Measurements from ENCODE around the gene HMGCS2.

The HMGCS2 gene

GRCh38 chr1:119744598-119744942 is 24.1 kb downstream of the HMGCS2 start:
- TF ChIP-seq, protein P1, sequence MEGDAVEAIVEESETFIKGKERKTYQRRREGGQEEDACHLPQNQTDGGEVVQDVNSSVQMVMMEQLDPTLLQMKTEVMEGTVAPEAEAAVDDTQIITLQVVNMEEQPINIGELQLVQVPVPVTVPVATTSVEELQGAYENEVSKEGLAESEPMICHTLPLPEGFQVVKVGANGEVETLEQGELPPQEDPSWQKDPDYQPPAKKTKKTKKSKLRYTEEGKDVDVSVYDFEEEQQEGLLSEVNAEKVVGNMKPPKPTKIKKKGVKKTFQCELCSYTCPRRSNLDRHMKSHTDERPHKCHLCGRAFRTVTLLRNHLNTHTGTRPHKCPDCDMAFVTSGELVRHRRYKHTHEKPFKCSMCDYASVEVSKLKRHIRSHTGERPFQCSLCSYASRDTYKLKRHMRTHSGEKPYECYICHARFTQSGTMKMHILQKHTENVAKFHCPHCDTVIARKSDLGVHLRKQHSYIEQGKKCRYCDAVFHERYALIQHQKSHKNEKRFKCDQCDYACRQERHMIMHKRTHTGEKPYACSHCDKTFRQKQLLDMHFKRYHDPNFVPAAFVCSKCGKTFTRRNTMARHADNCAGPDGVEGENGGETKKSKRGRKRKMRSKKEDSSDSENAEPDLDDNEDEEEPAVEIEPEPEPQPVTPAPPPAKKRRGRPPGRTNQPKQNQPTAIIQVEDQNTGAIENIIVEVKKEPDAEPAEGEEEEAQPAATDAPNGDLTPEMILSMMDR (IDR thresholded peaks at IDR 0.05; ENCODE audit: low read depth, low read length, missing control alignments): no peak
- DNase-seq (ENCODE audit: low read depth): no peak

DNA sequence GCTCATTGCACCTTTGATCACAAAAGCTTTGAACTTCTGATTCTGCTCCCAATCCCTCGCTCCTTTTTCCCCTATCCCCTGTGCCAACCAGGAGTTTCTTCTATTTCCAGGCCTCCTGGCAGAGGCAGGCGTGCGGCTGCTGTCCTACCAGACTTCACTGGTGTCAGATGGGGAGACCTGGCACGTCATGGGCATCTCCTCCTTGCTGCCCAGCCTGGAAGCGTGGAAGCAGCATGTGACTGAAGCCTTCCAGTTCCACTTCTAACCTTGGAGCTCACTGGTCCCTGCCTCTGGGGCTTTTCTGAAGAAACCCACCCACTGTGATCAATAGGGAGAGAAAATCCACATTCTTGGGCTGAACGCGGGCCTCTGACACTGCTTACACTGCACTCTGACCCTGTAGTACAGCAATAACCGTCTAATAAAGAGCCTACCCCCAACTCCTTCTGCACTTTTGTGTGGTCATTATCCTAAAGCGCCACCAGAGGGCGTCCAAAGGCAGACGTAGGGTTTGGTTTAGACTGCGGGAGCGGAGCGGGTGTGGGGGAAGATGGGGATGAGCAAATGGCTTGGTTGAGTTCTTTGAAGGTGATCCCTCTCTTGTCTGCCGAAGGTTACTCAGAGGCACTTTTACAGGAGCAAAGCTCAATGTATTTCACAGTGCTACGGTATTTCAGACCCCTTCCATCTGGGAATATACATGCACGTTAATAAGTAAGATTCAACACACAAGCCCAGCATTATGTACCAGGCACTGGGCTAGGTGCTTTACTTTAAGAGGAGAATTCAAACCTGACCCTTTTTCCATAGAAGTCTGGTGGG is 24.7 kb downstream of the HMGCS2 start:
- no peak overlapping the region for H3K4me3 ChIP-seq (ENCODE audit: low read depth, low read length)
- peak; percentile 21 for DNase-seq (ENCODE audit: low read depth)
- TF ChIP-seq, protein P1 (IDR thresholded peaks at IDR 0.05; ENCODE audit: low read depth, low read length, missing control alignments): peak; percentile 88

More at GRCh38 chr1:119744598-119744942, 24.1 kb downstream of the HMGCS2 start:
- no peak overlapping the region for H3K4me3 ChIP-seq (ENCODE audit: low read depth, low read length)

GRCh38 chr1:119743308-119743707 is 25.4 kb downstream of the HMGCS2 start:
- H3K4me3 ChIP-seq (ENCODE audit: low read depth, low read length): no peak overlapping the region
- TF ChIP-seq, protein P1 (IDR thresholded peaks at IDR 0.05; ENCODE audit: low read depth, low read length, missing control alignments): no peak
- no peak for DNase-seq (ENCODE audit: low read depth)

DNA sequence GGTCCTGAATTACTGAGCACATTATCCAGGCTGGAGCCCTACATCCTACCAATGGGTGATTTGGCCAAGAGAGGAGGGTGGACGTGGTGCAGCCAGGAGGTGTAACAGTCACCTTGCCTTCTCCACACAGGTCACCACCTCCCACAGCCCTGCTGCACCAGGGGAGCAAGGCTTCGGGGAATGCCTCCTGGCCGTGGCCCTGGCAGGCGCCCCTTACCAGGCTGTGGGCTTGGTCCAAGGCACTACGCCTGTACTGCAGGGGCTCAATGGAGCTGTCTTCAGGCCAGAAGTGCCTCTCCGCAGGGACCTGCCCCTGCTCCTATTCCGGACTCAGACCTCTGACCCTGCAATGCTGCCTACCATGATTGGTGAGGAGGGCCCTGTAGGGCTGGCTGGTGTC is 26.0 kb downstream of the HMGCS2 start:
- no peak for DNase-seq (ENCODE audit: low read depth)
- TF ChIP-seq, protein P1 (IDR thresholded peaks at IDR 0.05; ENCODE audit: low read depth, low read length, missing control alignments): no peak
- no peak overlapping the region for H3K4me3 ChIP-seq (ENCODE audit: low read depth, low read length)

DNA sequence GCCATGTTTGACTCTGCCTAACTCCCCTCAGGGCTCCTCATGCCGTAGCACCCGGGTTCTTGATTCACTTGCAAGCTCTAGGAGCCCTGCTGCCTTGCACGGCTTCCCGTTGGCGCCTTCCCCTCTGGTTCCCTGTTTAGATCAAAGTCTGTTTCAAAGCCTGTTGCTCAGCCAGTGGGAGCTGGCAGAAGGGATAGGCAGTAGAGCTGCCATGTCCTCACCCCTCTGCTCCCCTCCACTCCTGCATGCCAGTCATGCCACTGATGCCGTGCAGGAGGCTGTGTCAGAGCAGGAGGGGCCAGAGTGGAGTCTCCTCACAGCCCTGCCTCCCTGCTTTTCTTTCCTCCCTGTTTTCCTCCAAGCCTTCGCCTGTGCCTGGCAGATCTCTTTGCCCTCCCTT is 26.5 kb downstream of the HMGCS2 start:
- no peak overlapping the region for H3K4me3 ChIP-seq (ENCODE audit: low read depth, low read length)
- TF ChIP-seq, protein P1 (IDR thresholded peaks at IDR 0.05; ENCODE audit: low read depth, low read length, missing control alignments): no peak
- DNase-seq (ENCODE audit: low read depth): no peak

DNA sequence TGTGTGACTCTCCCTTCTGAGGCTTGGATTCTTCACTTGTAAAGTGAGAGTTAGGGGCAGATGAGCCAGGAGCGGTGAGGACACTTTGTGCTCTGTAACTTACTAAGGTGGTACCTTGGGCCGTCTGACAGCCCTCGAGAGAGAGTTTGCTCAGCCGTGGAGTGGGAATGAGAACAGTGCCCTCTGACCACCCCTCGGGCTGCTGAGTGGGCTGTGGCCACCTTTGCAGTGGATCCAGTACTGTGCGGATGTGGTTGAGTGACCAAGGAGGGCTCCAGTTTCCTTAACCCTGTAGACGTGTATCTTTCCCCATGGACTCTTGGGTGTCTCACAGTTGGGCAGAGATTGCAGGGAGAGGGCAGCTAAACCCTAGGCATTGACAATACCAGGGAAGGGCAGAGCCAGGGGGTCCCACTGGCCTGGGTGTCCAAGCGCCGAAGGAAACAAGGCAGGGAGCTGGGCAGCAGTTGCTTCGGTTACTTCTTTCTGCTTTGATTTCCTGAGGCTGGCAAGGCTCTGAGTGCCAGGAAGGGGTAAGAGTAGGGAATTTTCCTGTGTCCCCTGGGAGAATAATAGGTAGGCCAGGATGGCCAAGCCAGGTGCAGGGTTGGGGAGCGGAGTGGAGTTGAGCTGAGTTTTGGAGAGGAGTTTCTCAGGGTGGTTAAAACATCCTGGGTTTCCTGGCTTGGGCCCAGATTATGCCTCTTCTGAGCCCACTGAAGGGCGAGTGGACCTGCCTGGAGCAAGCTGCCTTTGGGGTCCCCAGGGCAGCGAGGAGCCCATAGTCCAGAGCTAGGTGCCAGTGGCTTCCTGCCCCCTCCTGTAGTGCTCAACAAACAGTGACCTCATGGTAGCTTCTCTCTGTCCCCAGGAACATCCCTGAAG is 27.6 kb downstream of the HMGCS2 start:
- TF ChIP-seq, protein P1 (IDR thresholded peaks at IDR 0.05; ENCODE audit: low read depth, low read length, missing control alignments): no peak

More for the DNA sequence above, 27.6 kb downstream of the HMGCS2 start:
- DNase-seq (ENCODE audit: low read depth): no peak
- H3K4me3 ChIP-seq (ENCODE audit: low read depth, low read length): no peak overlapping the region
